B cell (primary cell): Measurements from ENCODE around the gene CDK10. TPM values are rescaled to one million over a fixed set of nuclear protein-coding genes. Genes with fewer than 3 reads are reported as not detected.

Experiments
- ATAC-seq: fragments of 200-7000 bp; cut with Tn5 transposase; one replicate; pipeline ENCODE4 v1.10.0; 2021; ENCODE audit warnings: low read depth, mild to moderate bottlenecking, moderate number of reproducible peaks, moderate library complexity
- CTCF ChIA-PET: fragments of 350-600 bp; sonication (Branson Sonifier 250); formaldehyde crosslinking; loops from one replicate; lab custom pipeline; 2021; ENCODE audit warnings: antibody characterized with exemption, inconsistent platforms; lab: Charles Lee
- POLR2A ChIA-PET: fragments of 350-600 bp; sonication (Branson Sonifier 250); formaldehyde crosslinking; loops from one replicate; lab custom pipeline; 2021; ENCODE audit warnings: antibody characterized with exemption; lab: Charles Lee
- DNase-seq: peaks from one replicate; pipeline ENCODE4 v3.0.0; 2013
- H2AFZ ChIP-seq: 2 replicates; pipeline ENCODE4 v1.6.1; 2012; ENCODE audit warnings: mild to moderate bottlenecking, low read depth, low read length; ENCODE audit not compliant: insufficient read depth, poor library complexity, severe bottlenecking
- H3K27ac ChIP-seq, 2 donors: 1 replicate in 1 of 2; 2 replicates in 1 of 2; pipeline ENCODE4 v1.5.1; 2012 to 2013; ENCODE audit warnings: low read length in 2 of 2, mild to moderate bottlenecking in 2 of 2, moderate library complexity in 1 of 2
- H3K27me3 ChIP-seq, 4 experiments: fragments of 200-600 bp in 1 of 4; sonication (generic) in 1 of 4; replicated peaks in 1 of 4; 1 replicate in 2 of 4; 2 replicates in 2 of 4; pipeline versions ENCODE4 v1.6.1 to v1.7.0; 2013 to 2016; ENCODE audit warnings: low read length in 3 of 4, mild to moderate bottlenecking in 2 of 4, mixed read lengths in 1 of 4, moderate library complexity in 1 of 4; ENCODE audit not compliant: insufficient read depth in 4 of 4, control insufficient read depth in 3 of 4; ENCODE audit errors: control extremely low read depth in 1 of 4
- H3K36me3 ChIP-seq, 2 experiments: replicated peaks in 1 of 2; 1 replicate in 1 of 2; 2 replicates in 1 of 2; pipeline versions ENCODE4 v1.6.1 to v1.7.1; 2013; ENCODE audit warnings: low read length in 1 of 2; ENCODE audit not compliant: insufficient read depth in 2 of 2, control insufficient read depth in 1 of 2; ENCODE audit errors: control extremely low read depth in 1 of 2, extremely low read depth in 1 of 2
- H3K4me1 ChIP-seq, 2 donors: fragments of 200-600 bp in 1 of 2; sonication (generic) in 1 of 2; 1 replicate in 1 of 2; 2 replicates in 1 of 2; pipeline versions ENCODE4 v1.5.1 to v1.6.1; 2013 to 2017; ENCODE audit warnings: low read length in 2 of 2; ENCODE audit not compliant: control insufficient read depth in 2 of 2, insufficient read depth in 2 of 2
- H3K4me2 ChIP-seq: replicated peaks from 2 replicates; pipeline ENCODE3; 2012; ENCODE audit warnings: mild to moderate bottlenecking, low read depth, low read length; ENCODE audit not compliant: poor library complexity, severe bottlenecking
- H3K4me3 ChIP-seq, 5 experiments: fragments of 200-600 bp in 1 of 5; sonication (generic) in 1 of 5; 1 replicate in 3 of 5; 2 replicates in 2 of 5; pipeline versions ENCODE4 v1.5.1 to v1.7.0; 2011 to 2016; ENCODE audit warnings: low read length in 4 of 5, mild to moderate bottlenecking in 4 of 5, low read depth in 2 of 5, control low read depth in 1 of 5, moderate library complexity in 1 of 5; ENCODE audit not compliant: insufficient read depth in 1 of 5; ENCODE audit errors: control extremely low read depth in 1 of 5, extremely low read depth in 1 of 5
- H3K79me2 ChIP-seq: fragments of 200-600 bp; sonication (generic); one replicate; pipeline ENCODE4 v1.6.0; 2016; ENCODE audit warnings: low read length; ENCODE audit not compliant: control insufficient read depth, insufficient read depth
- H3K9ac ChIP-seq: fragments of 200-600 bp; sonication (generic); 2 replicates; pipeline ENCODE4 v1.6.1; 2017; ENCODE audit warnings: mild to moderate bottlenecking, low read length, moderate library complexity
- H3K9me3 ChIP-seq, 3 donors: one replicate each; pipeline versions ENCODE4 v1.6.1 to v1.7.1; 2013; ENCODE audit warnings: low read length in 2 of 3; ENCODE audit not compliant: control insufficient read depth in 2 of 3, insufficient read depth in 1 of 3; ENCODE audit errors: control extremely low read depth in 1 of 3
- H4K20me1 ChIP-seq: 2 replicates; pipeline ENCODE4 v1.6.0; 2012; ENCODE audit warnings: mild to moderate bottlenecking, low read length; ENCODE audit not compliant: insufficient read depth, control insufficient read depth, poor library complexity, severe bottlenecking
- H3K27ac Mint-ChIP-seq: one replicate; pipeline ENCODE4 v1.8.0; 2021; ENCODE audit warnings: mixed read lengths
- H3K27me3 Mint-ChIP-seq: one replicate; pipeline ENCODE4 v1.8.0; 2021; ENCODE audit warnings: mixed read lengths
- H3K4me1 Mint-ChIP-seq: one replicate; pipeline ENCODE4 v1.8.0; 2021; ENCODE audit warnings: mixed read lengths
- H3K4me3 Mint-ChIP-seq: one replicate; pipeline ENCODE4 v1.8.0; 2021; ENCODE audit warnings: mixed read lengths
- H3K9me3 Mint-ChIP-seq: one replicate; pipeline ENCODE4 v1.8.0; 2022; ENCODE audit warnings: mixed read lengths; ENCODE audit not compliant: insufficient read depth
- CTCF ChIP-seq: fragments of 200-600 bp; IDR thresholded peaks from one replicate; pipeline ENCODE4 v1.8.0; 2022; ENCODE audit warnings: antibody characterized with exemption, mild to moderate bottlenecking
- EZH2 ChIP-seq: IDR thresholded peaks from 2 replicates; pipeline ENCODE4 v1.6.1; 2012; ENCODE audit warnings: borderline replicate concordance, low read depth, mild to moderate bottlenecking, moderate library complexity, low read length; ENCODE audit not compliant: insufficient read depth, poor library complexity, severe bottlenecking
- WGBS: methylation state at CpG from one replicate; pipeline ENCODE4 v1.1.5; 2013; ENCODE audit warnings: missing lambda C conversion rate; ENCODE audit not compliant: insufficient coverage; 5-methylcytosine and 5-hydroxymethylcytosine counted together
- intact Hi-C: fragments of 100-400 bp; cut with micrococcal nuclease; formaldehyde crosslinking; loops from one replicate; pipeline ENCODE4 v1.10.0; 2022
- polyA plus RNA-seq: library from polyadenylated mRNA; depleted of rRNA; stranded (reverse); fragments of >200 nt; gene quantifications from 2 replicates; pipeline ENCODE4 v1.2.3, GENCODE V29; 2012
- total RNA-seq, 2 donors: library from RNA; stranded (reverse); fragments of 120-200 nt in 1 of 2; gene quantifications; 1 replicate in 1 of 2; 2 replicates in 1 of 2; pipeline versions ENCODE4 v1.2.3 to v1.2.4, GENCODE V29; 2013 to 2022

Gene CDK10
- total and polyA plus RNA-seq, 2 donors (not counting 1 experiment from before 2014, with no cell fraction given): 114 to 145 TPM

GRCh38 chr16:89687092-89687940, 827 bp downstream of the CDK10 start:
- Mint-ChIP-seq H3K27me3 (no peaks in the 10 kb centered on the region), H3K9me3 (no peaks in the 10 kb centered on the region), H3K4me1 (peaks cover 18% of the 10 kb centered on the region), H3K27ac (peak overlapping the region; percentile 90), H3K4me3 (peak overlapping the region; percentile 96)
- DNase-seq (no peak), ATAC-seq (peak; percentile 22)
- Histone ChIP-seq H3K36me3 (peaks cover 2 to 20% of the 10 kb centered on the region in 2 experiments), H3K27me3 (no peaks in the 10 kb centered on the region), H3K9me3 (no peaks in the 10 kb centered on the region), H3K4me1 (peaks cover 7 to 15% of the 10 kb centered on the region in 2 donors), H4K20me1 (peaks cover 13% of the 10 kb centered on the region), H3K4me2 (peak overlapping the region; percentile 100), H3K4me3 (peak overlapping the region; percentile 17 to 96 (median 78)), H2AFZ (peak overlapping the region; percentile 99), H3K27ac (peak overlapping the region; percentile 54 to 83), H3K79me2 (peaks cover 32% of the 10 kb centered on the region), H3K9ac (peak overlapping the region; percentile 91)
- intact Hi-C loops: loop anchor here (5.0 kb wide), 2 partner anchors 35 to 125 kb away; partner anchors contain the start of genes RPL13, VPS9D1 and ZNF276
- ChIA-PET POLR2A (interaction anchor here (0.6 to 1.5 kb wide), 5 partner anchors 9 to 186 kb away, joined by 3 to 8 read pairs (median 6); partner anchors contain the start of genes SPATA2L and TCF25), CTCF (interaction anchor here (1.0 to 1.9 kb wide), 3 partner anchors 12 to 173 kb away, joined by 3 to 8 read pairs (median 3); no protein-coding TSS in a partner anchor)
- no peak for TF ChIP-seq CTCF
- TF ChIP-seq EZH2: no peak
- WGBS: 26% methylated on average over 40 of the region's 42 CpGs
